Activated naive CD4-positive, alpha-beta T cell treated with anti-CD3 and anti-CD28 coated beads for 36 hours (primary cell): ENCODE measurements around the gene OSBPL9. TPM values are rescaled to one million over a fixed set of nuclear protein-coding genes. Genes with fewer than 3 reads are reported as not detected.

Experiments
- CTCF ChIA-PET: fragments of 350-600 bp; sonication (Branson Sonifier 250); formaldehyde crosslinking; loops from one replicate; lab custom pipeline; 2021; ENCODE audit warnings: antibody characterized with exemption; lab: Charles Lee
- DNase-seq: peaks from one replicate; pipeline ENCODE4 v3.0.0-alpha.2; 2020
- H3K27ac Mint-ChIP-seq: one replicate; pipeline ENCODE4 v1.8.0; 2021; ENCODE audit warnings: mild to moderate bottlenecking, mixed read lengths
- H3K27me3 Mint-ChIP-seq: one replicate; pipeline ENCODE4 v1.8.0; 2021; ENCODE audit warnings: low read depth, mixed read lengths
- H3K36me3 Mint-ChIP-seq: one replicate; pipeline ENCODE4 v1.8.0; 2021; ENCODE audit warnings: low read depth, mixed read lengths
- H3K4me1 Mint-ChIP-seq: one replicate; pipeline ENCODE4 v1.8.0; 2021; ENCODE audit warnings: low read depth, mixed read lengths
- H3K4me3 Mint-ChIP-seq: one replicate; pipeline ENCODE4 v1.8.0; 2021; ENCODE audit warnings: mild to moderate bottlenecking, moderate library complexity, mixed read lengths
- H3K9me3 Mint-ChIP-seq: one replicate; pipeline ENCODE4 v1.8.0; 2021; ENCODE audit warnings: mixed read lengths
- intact Hi-C: fragments of 100-400 bp; cut with micrococcal nuclease; formaldehyde crosslinking; loops from one replicate; pipeline ENCODE4 v1.15.1; 2023
- total RNA-seq, 2 experiments: library from RNA; stranded (reverse); gene quantifications; one replicate each; pipeline ENCODE4 v1.2.3, GENCODE V29; 2021

OSBPL9 gene
- total RNA-seq, 2 experiments from 2014 or later: 38.2 to 40.7 TPM

DNA sequence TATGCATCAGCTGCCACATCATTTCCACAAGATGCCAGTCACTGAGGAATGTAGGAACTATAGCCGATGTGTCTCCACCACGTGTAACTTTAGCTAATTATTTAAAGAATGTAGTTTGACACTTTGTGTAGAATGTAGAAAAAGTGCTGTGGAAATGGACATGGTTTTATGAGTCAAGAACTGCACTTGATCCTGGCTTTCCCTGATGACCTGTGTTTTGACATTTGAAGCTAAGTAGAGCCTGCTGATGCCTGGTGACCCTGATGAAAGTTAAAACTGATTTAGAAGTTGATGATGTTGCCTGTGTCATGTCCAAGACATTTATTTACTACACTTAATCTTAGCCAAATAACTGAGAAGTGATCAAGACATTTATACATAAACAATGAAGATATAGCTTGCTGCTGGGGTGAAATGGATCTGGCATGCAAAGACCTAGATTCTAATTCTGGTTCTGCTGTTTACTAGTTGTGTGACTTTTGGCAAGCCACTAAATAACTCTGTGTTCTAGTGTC is 4.4 kb upstream of the OSBPL9 start:
- CTCF ChIA-PET: interaction anchor here (0.6 to 1.7 kb wide), 4 partner anchors 9 to 1622 kb away, joined by 3 to 5 read pairs (median 3); no protein-coding TSS in a partner anchor
- no peaks in the 10 kb centered on the region for H3K27me3 Mint-ChIP-seq

DNA sequence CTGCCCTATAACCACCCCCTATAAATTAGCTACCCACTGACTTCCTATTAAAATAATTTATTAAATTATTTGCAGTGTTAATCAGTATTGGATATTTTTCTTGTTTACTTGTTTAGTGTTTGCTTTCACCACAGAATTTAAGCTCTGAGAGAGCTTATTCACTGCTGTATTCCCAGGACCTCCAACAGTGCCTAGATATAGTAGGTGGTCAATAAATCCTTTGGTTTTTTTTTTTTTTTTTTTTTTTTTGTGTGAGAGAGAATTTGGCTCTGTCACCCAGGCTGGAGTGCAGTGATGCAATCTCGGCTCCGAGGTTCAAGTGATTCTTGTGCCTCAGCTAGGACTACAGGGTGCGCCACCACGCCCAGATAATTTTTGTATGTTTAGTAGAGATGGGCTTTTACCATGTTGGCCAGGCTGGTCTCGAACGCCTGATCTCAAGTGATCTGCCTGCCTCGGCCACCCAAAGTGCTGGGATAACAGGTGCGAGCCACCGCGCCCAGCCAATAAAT is 1.1 kb upstream of the OSBPL9 start:
- Mint-ChIP-seq H3K4me1 (peaks cover 22% of the 10 kb centered on the region), H3K27ac (no peak overlapping the region), H3K36me3 (peaks cover 1% of the 10 kb centered on the region), H3K4me3 (peak overlapping the region; percentile 31), H3K9me3 (no peaks in the 10 kb centered on the region), H3K27me3 (no peaks in the 10 kb centered on the region)
- intact Hi-C loops: loop anchor here (1.0 to 5.0 kb wide), 4 partner anchors 263 to 649 kb away; partner anchors contain the start of genes BTF3L4, NRDC, RNF11 and TXNDC12
- CTCF ChIA-PET: interaction anchor here (0.5 to 1.2 kb wide), 2 partner anchors 84 to 153 kb away, joined by 3 to 7 read pairs; no protein-coding TSS in a partner anchor
- DNase-seq: no peak

More for the DNA sequence above, 4.4 kb upstream of the OSBPL9 start:
- intact Hi-C loops: no loop called here
- Mint-ChIP-seq H3K36me3 (peaks cover 1% of the 10 kb centered on the region), H3K27ac (no peak overlapping the region), H3K4me3 (no peak overlapping the region), H3K9me3 (no peaks in the 10 kb centered on the region), H3K4me1 (peaks cover 5% of the 10 kb centered on the region)
- no peak for DNase-seq

DNA sequence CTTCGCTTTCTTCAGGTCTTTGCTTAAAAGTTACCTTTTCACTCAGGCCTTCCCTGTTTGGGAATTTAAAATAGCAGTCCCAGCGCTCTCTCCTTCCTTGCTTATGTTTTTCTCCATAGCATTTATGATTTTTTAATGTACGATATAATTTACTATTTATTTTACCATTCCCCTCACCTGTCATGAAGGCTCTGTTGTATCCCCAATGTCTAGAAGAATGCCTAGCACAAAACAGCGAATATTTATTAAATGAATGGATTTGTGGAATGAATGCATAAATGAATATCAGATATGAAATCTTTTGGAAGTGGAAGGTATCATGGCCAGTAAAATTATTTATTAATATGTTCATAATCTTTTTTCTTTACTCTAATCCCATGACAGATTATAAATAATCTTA is 402 bp upstream of the OSBPL9 start:
- intact Hi-C loops: loop anchor here (1.0 to 5.0 kb wide), 4 partner anchors 262 to 649 kb away; partner anchors contain the start of genes BTF3L4, NRDC, RNF11 and TXNDC12
- DNase-seq: no peak
- no peaks in the 10 kb centered on the region for H3K9me3 Mint-ChIP-seq
- CTCF ChIA-PET: no interaction called here
- peaks cover 22% of the 10 kb centered on the region for H3K4me1 Mint-ChIP-seq
- no peaks in the 10 kb centered on the region for H3K27me3 Mint-ChIP-seq
- no peak overlapping the region for H3K27ac Mint-ChIP-seq
- H3K4me3 Mint-ChIP-seq: peak overlapping the region; percentile 98
- peaks cover 1% of the 10 kb centered on the region for H3K36me3 Mint-ChIP-seq

DNA sequence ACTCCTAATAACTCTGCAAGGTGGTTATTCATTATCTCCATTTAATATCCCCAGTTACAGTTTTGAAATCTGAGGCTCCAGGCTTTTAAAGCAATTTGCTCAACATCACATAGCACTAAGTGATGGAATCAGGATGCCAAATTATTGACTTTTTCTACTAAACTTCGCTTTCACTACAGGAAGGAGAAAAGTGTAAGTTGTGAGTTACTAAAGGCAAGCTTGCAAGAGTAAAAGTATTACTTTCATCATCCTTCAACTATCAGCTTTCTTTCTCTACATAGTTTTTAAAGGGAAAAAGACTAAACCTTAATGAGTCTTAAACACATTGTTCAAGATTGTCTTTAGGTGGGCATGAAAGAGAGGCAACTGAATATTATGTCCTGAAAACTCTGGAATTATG is 1.8 kb downstream of the OSBPL9 start:
- H3K27ac Mint-ChIP-seq: no peak overlapping the region
- CTCF ChIA-PET: no interaction called here
- no peaks in the 10 kb centered on the region for H3K9me3 Mint-ChIP-seq
- H3K4me3 Mint-ChIP-seq: no peak overlapping the region
- peaks cover 36% of the 10 kb centered on the region for H3K4me1 Mint-ChIP-seq
- intact Hi-C loops: loop anchor here (5.0 kb wide), 2 partner anchors 439 to 651 kb away; partner anchors contain the start of genes BTF3L4 and TXNDC12
- peaks cover 1% of the 10 kb centered on the region for H3K36me3 Mint-ChIP-seq
- no peaks in the 10 kb centered on the region for H3K27me3 Mint-ChIP-seq
- DNase-seq: no peak

- CTCF ChIA-PET: interaction anchor here (0.8 kb wide), 1 partner anchor 13 kb away, joined by 3 read pairs; no protein-coding TSS in a partner anchor
- intact Hi-C loops: no loop called here
- H3K27ac Mint-ChIP-seq: no peak overlapping the region
- no peaks in the 10 kb centered on the region for H3K9me3 Mint-ChIP-seq
- H3K27me3 Mint-ChIP-seq: no peaks in the 10 kb centered on the region
- no peak for DNase-seq
- peaks cover 1% of the 10 kb centered on the region for H3K36me3 Mint-ChIP-seq
- peaks cover 41% of the 10 kb centered on the region for H3K4me1 Mint-ChIP-seq
- H3K4me3 Mint-ChIP-seq: no peak overlapping the region
These were observed 3.6 kb downstream of the OSBPL9 start for GRCh38 chr1:51620470-51620869.

DNA sequence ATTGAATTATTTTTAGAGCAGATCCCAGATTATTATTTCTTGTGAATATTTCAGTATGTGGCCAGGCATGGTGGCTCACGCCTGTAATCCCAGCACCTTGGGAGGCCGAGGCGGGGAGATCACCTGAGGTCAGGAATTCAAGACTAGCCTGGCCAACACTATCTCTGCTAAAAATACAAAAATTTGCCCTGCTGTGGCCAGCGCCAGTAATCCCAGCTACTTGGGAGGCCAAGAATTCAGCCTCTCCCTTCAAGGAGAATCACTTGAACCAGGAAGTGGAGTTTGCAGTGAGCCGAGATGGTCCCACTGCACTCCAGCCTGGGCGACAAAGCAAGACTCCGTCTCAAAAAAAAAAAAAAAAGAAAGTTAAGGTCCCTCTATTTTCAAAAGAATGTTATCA is 4.3 kb downstream of the OSBPL9 start:
- no peak for DNase-seq
- H3K27ac Mint-ChIP-seq: no peak overlapping the region
- no peaks in the 10 kb centered on the region for H3K27me3 Mint-ChIP-seq
- no peaks in the 10 kb centered on the region for H3K9me3 Mint-ChIP-seq
- peaks cover 40% of the 10 kb centered on the region for H3K4me1 Mint-ChIP-seq
- CTCF ChIA-PET: no interaction called here
- peaks cover 1% of the 10 kb centered on the region for H3K36me3 Mint-ChIP-seq
- H3K4me3 Mint-ChIP-seq: no peak overlapping the region
- intact Hi-C loops: no loop called here

GRCh38 chr1:51621841-51622454 is 5.1 kb downstream of the OSBPL9 start:
- CTCF ChIA-PET: interaction anchor here (0.5 kb wide), 1 partner anchor 1814 kb away, joined by 3 read pairs; no protein-coding TSS in a partner anchor
- intact Hi-C loops: no loop called here
- H3K4me1 Mint-ChIP-seq: peaks cover 38% of the 10 kb centered on the region

GRCh38 chr1:51622455-51622913 is 5.6 kb downstream of the OSBPL9 start:
- peak; percentile 59 for DNase-seq
- no peaks in the 10 kb centered on the region for H3K27me3 Mint-ChIP-seq
- H3K36me3 Mint-ChIP-seq: no peaks in the 10 kb centered on the region
- CTCF ChIA-PET: interaction anchor here (0.5 kb wide), 1 partner anchor 1813 kb away, joined by 3 read pairs; no protein-coding TSS in a partner anchor
- no peaks in the 10 kb centered on the region for H3K9me3 Mint-ChIP-seq
- H3K4me3 Mint-ChIP-seq: no peak overlapping the region
- intact Hi-C loops: no loop called here
- no peak overlapping the region for H3K27ac Mint-ChIP-seq
- peaks cover 38% of the 10 kb centered on the region for H3K4me1 Mint-ChIP-seq

More at GRCh38 chr1:51621841-51622454, 5.1 kb downstream of the OSBPL9 start:
- no peak for DNase-seq
- Mint-ChIP-seq H3K4me3 (no peak overlapping the region), H3K36me3 (peaks cover under 1% of the 10 kb centered on the region), H3K9me3 (no peaks in the 10 kb centered on the region), H3K27ac (no peak overlapping the region), H3K27me3 (no peaks in the 10 kb centered on the region)

- CTCF ChIA-PET: interaction anchor here (0.6 to 1.2 kb wide), 3 partner anchors 11 to 1179 kb away, joined by 3 to 5 read pairs (median 3); no protein-coding TSS in a partner anchor
- DNase-seq: no peak
- peaks cover 34% of the 10 kb centered on the region for H3K4me1 Mint-ChIP-seq
- no peak overlapping the region for H3K27ac Mint-ChIP-seq
- no peaks in the 10 kb centered on the region for H3K36me3 Mint-ChIP-seq
- no peaks in the 10 kb centered on the region for H3K9me3 Mint-ChIP-seq
- no peaks in the 10 kb centered on the region for H3K27me3 Mint-ChIP-seq
- intact Hi-C loops: no loop called here
- H3K4me3 Mint-ChIP-seq: no peak overlapping the region
These were observed 6.1 kb downstream of the OSBPL9 start for GRCh38 chr1:51623025-51623424.

DNA sequence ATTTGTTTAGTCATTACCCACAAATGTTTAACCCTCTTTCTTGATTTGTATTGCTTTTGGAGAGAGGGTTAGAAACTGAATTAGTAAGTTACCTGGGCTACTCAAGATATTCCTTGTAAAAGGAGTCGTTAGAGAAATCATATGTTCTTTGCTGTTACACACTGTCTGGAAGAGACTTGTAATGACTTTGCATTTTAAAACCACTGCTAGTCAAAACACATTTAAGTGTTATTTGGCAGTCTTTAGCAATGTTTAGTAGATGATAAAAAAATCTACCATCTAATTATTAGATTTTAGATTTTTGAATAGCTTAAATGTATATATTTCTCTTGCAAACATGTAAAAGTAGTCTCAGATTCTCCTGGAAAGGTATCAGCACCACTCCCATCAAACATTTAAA is 6.6 kb downstream of the OSBPL9 start:
- Mint-ChIP-seq H3K27me3 (no peaks in the 10 kb centered on the region), H3K27ac (no peak overlapping the region), H3K4me1 (peaks cover 30% of the 10 kb centered on the region), H3K4me3 (no peak overlapping the region), H3K9me3 (no peaks in the 10 kb centered on the region), H3K36me3 (no peaks in the 10 kb centered on the region)
- DNase-seq: no peak
- CTCF ChIA-PET: interaction anchor here (0.6 to 1.2 kb wide), 3 partner anchors 11 to 1180 kb away, joined by 3 to 5 read pairs (median 3); no protein-coding TSS in a partner anchor
- intact Hi-C loops: no loop called here

- intact Hi-C loops: no loop called here
- peaks cover 36% of the 10 kb centered on the region for H3K4me1 Mint-ChIP-seq
- H3K4me3 Mint-ChIP-seq: no peak overlapping the region
- DNase-seq: no peak
- CTCF ChIA-PET: interaction anchor here (1.3 kb wide), 1 partner anchor 10 kb away, joined by 3 read pairs; no protein-coding TSS in a partner anchor
- H3K27ac Mint-ChIP-seq: no peak overlapping the region
- H3K27me3 Mint-ChIP-seq: no peaks in the 10 kb centered on the region
- H3K36me3 Mint-ChIP-seq: peaks cover 3% of the 10 kb centered on the region
- no peaks in the 10 kb centered on the region for H3K9me3 Mint-ChIP-seq
These were observed 8.0 kb downstream of the OSBPL9 start for GRCh38 chr1:51624855-51625254.

DNA sequence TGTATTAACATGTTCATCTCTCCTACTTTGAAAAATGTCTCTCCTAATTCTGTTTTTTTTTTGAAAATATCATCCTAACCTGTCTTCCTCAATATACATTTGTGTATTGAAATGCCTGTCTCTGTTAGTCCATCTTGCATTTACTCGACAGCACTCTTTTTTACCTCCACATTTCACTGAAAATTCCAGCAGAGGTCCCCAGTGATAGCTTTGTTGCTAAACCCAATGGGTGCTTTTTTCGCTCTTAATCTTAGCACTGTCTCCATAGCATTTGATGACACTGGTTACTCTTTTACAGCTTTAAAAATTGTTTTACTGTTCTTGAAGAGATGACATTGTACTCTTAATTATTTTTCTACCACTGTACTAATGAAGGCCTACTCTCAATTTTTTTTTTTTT is 10.8 kb downstream of the OSBPL9 start:
- CTCF ChIA-PET: interaction anchor here (0.6 to 3.5 kb wide), 10 partner anchors 10 to 502 kb away, joined by 3 to 14 read pairs (median 4); no protein-coding TSS in a partner anchor
- DNase-seq: peak; percentile 14

More for the DNA sequence above, 10.8 kb downstream of the OSBPL9 start:
- Mint-ChIP-seq H3K4me1 (peaks cover 27% of the 10 kb centered on the region), H3K9me3 (no peaks in the 10 kb centered on the region), H3K4me3 (no peak overlapping the region), H3K27me3 (no peaks in the 10 kb centered on the region), H3K27ac (no peak overlapping the region), H3K36me3 (peaks cover 3% of the 10 kb centered on the region)
- intact Hi-C loops: loop anchor here (1.0 kb wide), 1 partner anchor 142 kb away; no protein-coding TSS in a partner anchor
